A549 (cell line): ENCODE results near the gene GLT1D1.

Experiments
- BHLHE40 ChIP-seq: IDR thresholded peaks from 2 replicates; pipeline ENCODE4 v1.6.1; 2012; ENCODE audit warnings: low read depth, low read length, inconsistent platforms
- CEBPB ChIP-seq, 2 experiments: fragments of >200 bp in 1 of 2; sonication (Bioruptor Twin) in 1 of 2; formaldehyde crosslinking in 1 of 2; IDR thresholded peaks; 2 replicates each; pipeline ENCODE4 v1.6.1; 2012 to 2016
- HDAC2 ChIP-seq: fragments of 200-600 bp; sonication (generic); IDR thresholded peaks from 2 replicates; pipeline ENCODE4 v1.6.1; 2016
- JUN ChIP-seq, 2 experiments: fragments of >200 bp; sonication (Bioruptor Twin); formaldehyde crosslinking; IDR thresholded peaks; 2 replicates in 1 of 2; 3 replicates in 1 of 2; pipeline ENCODE4 v1.6.1; 2016 to 2017
- KDM1A ChIP-seq: fragments of 200-600 bp; sonication (generic); IDR thresholded peaks from 2 replicates; pipeline ENCODE4 v1.6.1; 2016; ENCODE audit warnings: low read depth, mild to moderate bottlenecking
- MAFK ChIP-seq: fragments of 450-650 bp; IDR thresholded peaks from 2 replicates; pipeline ENCODE4 v1.6.1; 2014; ENCODE audit not compliant: partially characterized antibody
- RAD21 ChIP-seq, 2 experiments: fragments of >200 bp in 1 of 2; sonication (Bioruptor Twin) in 1 of 2; formaldehyde crosslinking in 1 of 2; IDR thresholded peaks in 1 of 2; conservative IDR thresholded peaks in 1 of 2; 2 replicates in 1 of 2; 3 replicates in 1 of 2; pipeline ENCODE4 v1.6.1; 2012 to 2018; ENCODE audit warnings: inconsistent platforms in 1 of 2
- SMC3 ChIP-seq: fragments of >200 bp; sonication (Bioruptor Twin); formaldehyde crosslinking; IDR thresholded peaks from 3 replicates; pipeline ENCODE4 v1.6.1; 2018; ENCODE audit warnings: inconsistent platforms
- TF ChIP-seq, protein P1 (sequence below): fragments of >200 bp; sonication (Bioruptor Twin); formaldehyde crosslinking; IDR thresholded peaks from 3 replicates; pipeline ENCODE4 v1.5.1; 2016
- TF ChIP-seq, protein P2 (sequence below): fragments of 200-600 bp; sonication (generic); IDR thresholded peaks from 2 replicates; pipeline ENCODE4 v1.6.1; 2016; ENCODE audit warnings: antibody characterized with exemption, mild to moderate bottlenecking, moderate library complexity

DNA sequence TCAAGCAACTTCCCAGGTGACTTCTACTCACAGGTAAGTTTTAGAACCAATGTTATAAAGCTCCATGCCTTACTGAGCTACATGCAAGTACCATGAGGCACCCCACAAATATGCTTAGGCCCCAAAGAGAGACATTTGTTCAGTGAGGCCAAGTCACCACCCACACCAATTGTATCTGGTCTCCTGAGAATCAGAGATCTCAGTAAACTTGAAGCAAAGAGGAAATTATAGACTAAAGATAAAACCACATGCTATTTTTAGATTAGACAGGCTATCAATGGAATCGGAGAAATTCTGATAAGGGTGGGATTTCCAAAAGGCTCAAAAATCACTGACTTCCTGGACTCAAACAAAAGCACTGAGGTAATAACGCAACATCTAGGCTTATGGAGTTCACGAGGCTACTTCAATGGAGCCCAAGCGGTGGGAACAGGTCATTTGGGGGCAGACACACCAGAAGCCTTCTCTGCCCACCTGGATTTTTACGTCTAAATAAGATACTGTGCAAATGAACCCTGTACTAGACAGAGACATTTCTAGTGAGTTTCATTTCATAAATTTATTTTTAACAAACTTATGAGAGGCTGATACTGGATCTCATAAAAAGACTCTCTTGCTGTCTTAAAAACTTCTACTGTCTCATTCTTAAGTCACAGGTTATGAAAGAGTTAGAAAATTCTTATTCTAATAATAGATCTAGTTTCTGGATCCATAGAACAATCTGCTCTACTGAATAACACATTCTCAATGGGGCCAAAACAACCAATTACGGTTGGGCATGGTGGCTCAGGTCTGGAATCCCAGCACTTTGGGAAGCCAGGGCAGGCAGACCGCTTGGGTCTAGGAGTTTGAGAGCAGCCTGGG is 37.3 kb upstream of the GLT1D1 start:
- TF ChIP-seq KDM1A: no peak
- TF ChIP-seq, protein P1, sequence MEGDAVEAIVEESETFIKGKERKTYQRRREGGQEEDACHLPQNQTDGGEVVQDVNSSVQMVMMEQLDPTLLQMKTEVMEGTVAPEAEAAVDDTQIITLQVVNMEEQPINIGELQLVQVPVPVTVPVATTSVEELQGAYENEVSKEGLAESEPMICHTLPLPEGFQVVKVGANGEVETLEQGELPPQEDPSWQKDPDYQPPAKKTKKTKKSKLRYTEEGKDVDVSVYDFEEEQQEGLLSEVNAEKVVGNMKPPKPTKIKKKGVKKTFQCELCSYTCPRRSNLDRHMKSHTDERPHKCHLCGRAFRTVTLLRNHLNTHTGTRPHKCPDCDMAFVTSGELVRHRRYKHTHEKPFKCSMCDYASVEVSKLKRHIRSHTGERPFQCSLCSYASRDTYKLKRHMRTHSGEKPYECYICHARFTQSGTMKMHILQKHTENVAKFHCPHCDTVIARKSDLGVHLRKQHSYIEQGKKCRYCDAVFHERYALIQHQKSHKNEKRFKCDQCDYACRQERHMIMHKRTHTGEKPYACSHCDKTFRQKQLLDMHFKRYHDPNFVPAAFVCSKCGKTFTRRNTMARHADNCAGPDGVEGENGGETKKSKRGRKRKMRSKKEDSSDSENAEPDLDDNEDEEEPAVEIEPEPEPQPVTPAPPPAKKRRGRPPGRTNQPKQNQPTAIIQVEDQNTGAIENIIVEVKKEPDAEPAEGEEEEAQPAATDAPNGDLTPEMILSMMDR: no peak
- TF ChIP-seq HDAC2: no peak
- TF ChIP-seq RAD21 (conservative IDR thresholded peaks at IDR 0.05 in 1 of 2, IDR thresholded peaks at IDR 0.05 in 1 of 2): no peak
- no peak for TF ChIP-seq BHLHE40
- TF ChIP-seq, protein P2, sequence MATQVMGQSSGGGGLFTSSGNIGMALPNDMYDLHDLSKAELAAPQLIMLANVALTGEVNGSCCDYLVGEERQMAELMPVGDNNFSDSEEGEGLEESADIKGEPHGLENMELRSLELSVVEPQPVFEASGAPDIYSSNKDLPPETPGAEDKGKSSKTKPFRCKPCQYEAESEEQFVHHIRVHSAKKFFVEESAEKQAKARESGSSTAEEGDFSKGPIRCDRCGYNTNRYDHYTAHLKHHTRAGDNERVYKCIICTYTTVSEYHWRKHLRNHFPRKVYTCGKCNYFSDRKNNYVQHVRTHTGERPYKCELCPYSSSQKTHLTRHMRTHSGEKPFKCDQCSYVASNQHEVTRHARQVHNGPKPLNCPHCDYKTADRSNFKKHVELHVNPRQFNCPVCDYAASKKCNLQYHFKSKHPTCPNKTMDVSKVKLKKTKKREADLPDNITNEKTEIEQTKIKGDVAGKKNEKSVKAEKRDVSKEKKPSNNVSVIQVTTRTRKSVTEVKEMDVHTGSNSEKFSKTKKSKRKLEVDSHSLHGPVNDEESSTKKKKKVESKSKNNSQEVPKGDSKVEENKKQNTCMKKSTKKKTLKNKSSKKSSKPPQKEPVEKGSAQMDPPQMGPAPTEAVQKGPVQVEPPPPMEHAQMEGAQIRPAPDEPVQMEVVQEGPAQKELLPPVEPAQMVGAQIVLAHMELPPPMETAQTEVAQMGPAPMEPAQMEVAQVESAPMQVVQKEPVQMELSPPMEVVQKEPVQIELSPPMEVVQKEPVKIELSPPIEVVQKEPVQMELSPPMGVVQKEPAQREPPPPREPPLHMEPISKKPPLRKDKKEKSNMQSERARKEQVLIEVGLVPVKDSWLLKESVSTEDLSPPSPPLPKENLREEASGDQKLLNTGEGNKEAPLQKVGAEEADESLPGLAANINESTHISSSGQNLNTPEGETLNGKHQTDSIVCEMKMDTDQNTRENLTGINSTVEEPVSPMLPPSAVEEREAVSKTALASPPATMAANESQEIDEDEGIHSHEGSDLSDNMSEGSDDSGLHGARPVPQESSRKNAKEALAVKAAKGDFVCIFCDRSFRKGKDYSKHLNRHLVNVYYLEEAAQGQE: no peak
- no peak for TF ChIP-seq SMC3
- TF ChIP-seq JUN (IDR thresholded peaks at IDR 0.05): no peak
- TF ChIP-seq CEBPB (IDR thresholded peaks at IDR 0.05): no peak
- no peak for TF ChIP-seq MAFK
